ENCODE data around the gene SEMA3A. TPM values are rescaled to one million over a fixed set of nuclear protein-coding genes. Genes with fewer than 3 reads are reported as not detected.

Gene SEMA3A
- total RNA-seq, 1 experiment from 2014 or later = 29.2 TPM

- Histone ChIP-seq H3K9me3 (replicated peaks) (no peaks in the 10 kb centered on the region), H3K4me3 (no peak overlapping the region), H3K4me1 (replicated peaks) (peaks cover 33% of the 10 kb centered on the region), H3K36me3 (no peaks in the 10 kb centered on the region), H3K27ac (no peak overlapping the region), H3K27me3 (replicated peaks) (no peaks in the 10 kb centered on the region)
- no peak for DNase-seq (ENCODE audit: low read depth in 1 of 2, low spot score in 2 of 2)
Observed at GRCh38 chr7:84190016-84190705, 4.4 kb downstream of the SEMA3A start.

- H3K9me3 ChIP-seq (replicated peaks) = no peaks in the 10 kb centered on the region
- H3K4me3 ChIP-seq = no peak overlapping the region
- H3K27ac ChIP-seq = no peak overlapping the region
- H3K27me3 ChIP-seq (replicated peaks) = no peaks in the 10 kb centered on the region
- H3K36me3 ChIP-seq = no peaks in the 10 kb centered on the region
- peaks cover 33% of the 10 kb centered on the region for H3K4me1 ChIP-seq (replicated peaks)
- peak in 1 of 2 experiments; percentile 38 for DNase-seq (ENCODE audit: low read depth in 1 of 2, low spot score in 2 of 2)
Observed at GRCh38 chr7:84188786-84189405, 5.7 kb downstream of the SEMA3A start.

GRCh38 chr7:84187813-84188510 lies 6.6 kb downstream of the SEMA3A start:
- Histone ChIP-seq H3K36me3 (no peaks in the 10 kb centered on the region), H3K4me1 (replicated peaks) (peaks cover 33% of the 10 kb centered on the region), H3K27ac (peak overlapping the region; percentile 42), H3K9me3 (replicated peaks) (no peaks in the 10 kb centered on the region), H3K4me3 (no peak overlapping the region), H3K27me3 (replicated peaks) (no peaks in the 10 kb centered on the region)
- peak in 1 of 2 experiments; percentile 45 for DNase-seq (ENCODE audit: low read depth in 1 of 2, low spot score in 2 of 2)

- no peak for DNase-seq (ENCODE audit: low read depth in 1 of 2, low spot score in 2 of 2)
- Histone ChIP-seq H3K4me3 (no peak overlapping the region), H3K27me3 (replicated peaks) (no peaks in the 10 kb centered on the region), H3K36me3 (no peaks in the 10 kb centered on the region), H3K27ac (peak overlapping the region; percentile 42), H3K4me1 (replicated peaks) (peaks cover 33% of the 10 kb centered on the region), H3K9me3 (replicated peaks) (no peaks in the 10 kb centered on the region)
Observed at GRCh38 chr7:84187087-84187805, 7.3 kb downstream of the SEMA3A start.

GRCh38 chr7:84183741-84184140 lies 10.8 kb downstream of the SEMA3A start:
- no peak overlapping the region for H3K4me3 ChIP-seq
- H3K27me3 ChIP-seq (replicated peaks) = no peaks in the 10 kb centered on the region
- no peaks in the 10 kb centered on the region for H3K36me3 ChIP-seq
- no peak for DNase-seq (ENCODE audit: low read depth in 1 of 2, low spot score in 2 of 2)
- H3K4me1 ChIP-seq (replicated peaks) = peaks cover 19% of the 10 kb centered on the region
- no peak overlapping the region for H3K27ac ChIP-seq
- no peaks in the 10 kb centered on the region for H3K9me3 ChIP-seq (replicated peaks)

- H3K36me3 ChIP-seq = no peaks in the 10 kb centered on the region
- no peaks in the 10 kb centered on the region for H3K9me3 ChIP-seq (replicated peaks)
- no peaks in the 10 kb centered on the region for H3K27me3 ChIP-seq (replicated peaks)
- DNase-seq (ENCODE audit: low read depth in 1 of 2, low spot score in 2 of 2) = no peak
- H3K4me3 ChIP-seq = no peak overlapping the region
- H3K4me1 ChIP-seq (replicated peaks) = peaks cover 14% of the 10 kb centered on the region
- no peak overlapping the region for H3K27ac ChIP-seq
Observed at GRCh38 chr7:84182301-84182700, 12.3 kb downstream of the SEMA3A start.

GRCh38 chr7:84181628-84182027 lies 13.0 kb downstream of the SEMA3A start:
- no peaks in the 10 kb centered on the region for H3K9me3 ChIP-seq (replicated peaks)
- DNase-seq (ENCODE audit: low read depth in 1 of 2, low spot score in 2 of 2) = no peak
- no peaks in the 10 kb centered on the region for H3K27me3 ChIP-seq (replicated peaks)
- H3K36me3 ChIP-seq = no peaks in the 10 kb centered on the region
- H3K27ac ChIP-seq = no peak overlapping the region
- no peak overlapping the region for H3K4me3 ChIP-seq
- peaks cover 15% of the 10 kb centered on the region for H3K4me1 ChIP-seq (replicated peaks)

GRCh38 chr7:84177758-84178412 lies 16.7 kb downstream of the SEMA3A start:
- Histone ChIP-seq H3K27me3 (replicated peaks) (no peaks in the 10 kb centered on the region), H3K9me3 (replicated peaks) (no peaks in the 10 kb centered on the region; the same call in 1 of the 2 replicates), H3K27ac (no peak overlapping the region), H3K4me3 (no peak overlapping the region), H3K36me3 (no peaks in the 10 kb centered on the region), H3K4me1 (replicated peaks) (peaks cover 21% of the 10 kb centered on the region)
- DNase-seq (ENCODE audit: low read depth in 1 of 2, low spot score in 2 of 2) = peak in 1 of 2 experiments; percentile 34

- H3K9me3 ChIP-seq (replicated peaks) = no peaks in the 10 kb centered on the region; the same call in 1 of the 2 replicates
- no peak overlapping the region for H3K27ac ChIP-seq
- peaks cover 21% of the 10 kb centered on the region for H3K4me1 ChIP-seq (replicated peaks)
- no peak overlapping the region for H3K4me3 ChIP-seq
- no peaks in the 10 kb centered on the region for H3K27me3 ChIP-seq (replicated peaks)
- H3K36me3 ChIP-seq = no peaks in the 10 kb centered on the region
- DNase-seq (ENCODE audit: low read depth in 1 of 2, low spot score in 2 of 2) = peak in 1 of 2 experiments; percentile 34
Observed at GRCh38 chr7:84176716-84177115, 17.9 kb downstream of the SEMA3A start.

GRCh38 chr7:84175461-84175860 lies 19.1 kb downstream of the SEMA3A start:
- Histone ChIP-seq H3K4me3 (no peak overlapping the region), H3K4me1 (replicated peaks) (peaks cover 21% of the 10 kb centered on the region), H3K36me3 (no peaks in the 10 kb centered on the region), H3K27me3 (replicated peaks) (no peaks in the 10 kb centered on the region), H3K27ac (no peak overlapping the region), H3K9me3 (replicated peaks) (no peaks in the 10 kb centered on the region; the same call in 1 of the 2 replicates)
- DNase-seq (ENCODE audit: low read depth in 1 of 2, low spot score in 2 of 2) = no peak

GRCh38 chr7:84170646-84171045 lies 23.9 kb downstream of the SEMA3A start:
- H3K9me3 ChIP-seq (replicated peaks) = no peaks in the 10 kb centered on the region; the same call in 1 of the 2 replicates
- no peak overlapping the region for H3K27ac ChIP-seq
- H3K36me3 ChIP-seq = no peaks in the 10 kb centered on the region
- H3K4me1 ChIP-seq (replicated peaks) = no peaks in the 10 kb centered on the region
- H3K4me3 ChIP-seq = no peak overlapping the region
- no peak for DNase-seq (ENCODE audit: low read depth in 1 of 2, low spot score in 2 of 2)
- H3K27me3 ChIP-seq (replicated peaks) = no peaks in the 10 kb centered on the region

- no peak for DNase-seq (ENCODE audit: low read depth in 1 of 2, low spot score in 2 of 2)
- Histone ChIP-seq H3K9me3 (replicated peaks) (no peaks in the 10 kb centered on the region), H3K4me1 (replicated peaks) (peaks cover 1% of the 10 kb centered on the region), H3K27ac (no peak overlapping the region), H3K36me3 (no peaks in the 10 kb centered on the region), H3K4me3 (no peak overlapping the region), H3K27me3 (replicated peaks) (no peaks in the 10 kb centered on the region)
Observed at GRCh38 chr7:84162584-84162983, 32.0 kb downstream of the SEMA3A start.

GRCh38 chr7:84162125-84162524 lies 32.5 kb downstream of the SEMA3A start:
- DNase-seq (ENCODE audit: low read depth in 1 of 2, low spot score in 2 of 2) = no peak
- H3K4me3 ChIP-seq = no peak overlapping the region
- H3K9me3 ChIP-seq (replicated peaks) = no peaks in the 10 kb centered on the region
- no peaks in the 10 kb centered on the region for H3K27me3 ChIP-seq (replicated peaks)
- no peak overlapping the region for H3K27ac ChIP-seq
- H3K4me1 ChIP-seq (replicated peaks) = peaks cover 6% of the 10 kb centered on the region
- no peaks in the 10 kb centered on the region for H3K36me3 ChIP-seq

All from SJSA1 (cell line).